Glomerular visceral epithelial cell (primary cell): ENCODE results near the gene BARX1.
"Not testable (repeated sequence)": the region's sequence is repeated elsewhere in the genome, so short reads cannot be mapped to it uniquely, and the experiment has no call there.

Experiments
- DNase-seq: peaks from one replicate; pipeline ENCODE4 v3.0.0-alpha.2; 2016; ENCODE audit errors: extremely low spot score

BARX1 gene

GRCh38 chr9:93951655-93952118, 3.5 kb downstream of the BARX1 start:
- DNase-seq: no peak

- DNase-seq: no peak
Observed at GRCh38 chr9:93950619-93951601, 4.2 kb downstream of the BARX1 start.

- DNase-seq: peak; percentile 65
Observed at GRCh38 chr9:93949694-93950449, 5.3 kb downstream of the BARX1 start.

DNA sequence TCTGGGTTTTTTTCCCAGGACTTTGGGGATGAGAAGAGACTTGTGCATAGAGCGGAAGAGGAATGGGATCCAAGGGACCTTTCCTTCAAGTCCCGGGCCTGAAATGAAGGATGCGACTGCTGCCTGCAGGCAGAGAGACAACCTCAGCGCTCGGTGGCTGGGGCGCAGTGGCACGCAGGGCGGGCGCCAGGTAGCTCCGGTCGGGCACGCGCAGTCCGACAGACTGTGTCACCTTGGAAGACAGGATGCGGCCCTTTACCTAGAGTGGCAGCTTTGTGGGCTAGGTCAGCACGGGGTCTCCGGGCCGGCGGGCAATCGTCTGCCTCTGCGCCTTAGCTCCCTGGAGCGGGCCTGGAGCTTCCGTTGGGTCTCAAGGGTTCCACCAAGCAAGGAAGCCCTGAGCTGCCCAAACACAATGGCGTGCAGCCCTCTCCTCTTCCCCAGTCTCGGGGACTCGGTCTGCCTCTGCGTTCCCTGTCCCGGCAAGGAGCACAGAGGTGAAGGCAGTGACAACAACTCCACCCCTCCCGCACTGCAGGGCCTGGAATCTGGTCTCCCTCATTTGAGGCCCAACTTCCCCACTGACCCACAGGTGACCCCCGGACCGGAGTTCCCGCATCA, 6.0 kb downstream of the BARX1 start:
- DNase-seq: no peak

GRCh38 chr9:93948441-93949072, 6.6 kb downstream of the BARX1 start:
- no peak for DNase-seq

DNA sequence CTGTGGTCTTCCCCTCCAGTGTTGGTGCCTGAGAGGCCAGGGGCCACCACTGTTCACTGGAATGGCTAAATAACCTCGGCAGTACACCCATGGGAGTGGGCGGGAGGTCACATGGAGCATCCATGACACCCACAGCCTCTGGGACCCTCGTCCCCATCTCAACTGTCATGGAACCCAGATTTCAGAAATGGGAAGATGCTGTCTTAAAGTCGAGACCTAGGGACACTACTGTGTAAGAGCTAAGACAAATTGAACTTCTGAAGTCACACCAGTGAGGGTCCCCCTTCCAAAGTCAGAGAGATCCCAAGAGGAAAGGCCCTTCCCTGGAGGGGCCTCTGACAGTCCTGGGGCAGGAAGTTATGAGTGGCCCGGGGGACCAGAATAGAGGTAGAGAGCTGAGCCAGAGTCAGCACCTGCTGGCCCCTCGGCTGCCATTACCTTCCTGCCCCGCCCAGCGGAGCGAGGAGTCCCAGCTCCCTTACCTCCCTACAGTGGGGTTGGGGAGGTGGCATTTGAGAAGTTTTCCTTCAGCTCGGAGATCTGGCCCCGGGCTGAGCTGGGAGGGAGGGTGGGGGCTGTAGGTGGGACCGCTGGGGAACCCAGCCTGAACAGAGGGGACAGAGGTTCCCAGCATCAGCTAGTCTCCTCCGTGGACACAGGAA, 7.6 kb downstream of the BARX1 start:
- DNase-seq: no peak

- DNase-seq: no peak
Observed at GRCh38 chr9:93946338-93946712, 8.8 kb downstream of the BARX1 start.

- DNase-seq: no peak
Observed at GRCh38 chr9:93945400-93946337, 9.5 kb downstream of the BARX1 start.

- DNase-seq: no peak
Observed at GRCh38 chr9:93944011-93944410, 11.1 kb downstream of the BARX1 start.

DNA sequence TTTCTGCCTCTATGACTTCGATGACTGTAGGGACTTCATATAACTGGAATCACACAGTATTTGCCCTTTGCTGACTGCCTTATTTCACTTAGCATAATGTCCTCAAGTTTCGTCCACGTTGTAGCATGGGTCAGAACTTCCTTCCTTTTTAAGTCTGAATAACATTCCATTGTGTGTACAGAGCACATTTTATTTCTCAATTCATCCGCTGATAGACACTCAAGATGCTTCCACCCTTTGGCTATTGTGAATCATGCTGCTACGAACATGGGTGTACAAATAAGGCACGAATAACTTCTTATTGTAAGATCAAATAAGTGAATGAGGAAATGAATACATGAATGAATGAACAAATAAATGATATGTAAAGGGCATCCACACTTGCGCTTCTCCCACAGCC, 13.0 kb downstream of the BARX1 start:
- DNase-seq: no peak

- no peak for DNase-seq
Observed at GRCh38 chr9:93941493-93941892, 13.7 kb downstream of the BARX1 start.

DNA sequence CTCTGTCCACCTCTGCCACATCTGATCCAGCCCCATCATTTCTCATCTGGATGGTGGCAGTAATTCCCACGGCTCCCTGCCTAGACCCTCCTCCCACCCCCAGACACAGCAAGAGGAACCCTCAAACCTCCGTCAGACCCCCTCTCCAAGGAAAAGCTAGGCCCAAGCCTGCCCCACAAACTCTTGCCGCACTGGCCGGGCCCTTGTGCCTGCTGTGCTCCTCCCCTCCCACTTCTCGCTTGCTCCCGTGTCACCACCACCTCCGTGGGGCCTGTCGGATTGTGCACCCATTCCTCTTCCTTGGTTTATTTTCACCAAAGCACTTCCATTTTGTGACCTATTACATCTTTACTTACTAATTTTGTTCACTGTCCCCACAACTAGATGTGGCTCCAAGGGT, 14.2 kb downstream of the BARX1 start:
- no peak for DNase-seq

DNA sequence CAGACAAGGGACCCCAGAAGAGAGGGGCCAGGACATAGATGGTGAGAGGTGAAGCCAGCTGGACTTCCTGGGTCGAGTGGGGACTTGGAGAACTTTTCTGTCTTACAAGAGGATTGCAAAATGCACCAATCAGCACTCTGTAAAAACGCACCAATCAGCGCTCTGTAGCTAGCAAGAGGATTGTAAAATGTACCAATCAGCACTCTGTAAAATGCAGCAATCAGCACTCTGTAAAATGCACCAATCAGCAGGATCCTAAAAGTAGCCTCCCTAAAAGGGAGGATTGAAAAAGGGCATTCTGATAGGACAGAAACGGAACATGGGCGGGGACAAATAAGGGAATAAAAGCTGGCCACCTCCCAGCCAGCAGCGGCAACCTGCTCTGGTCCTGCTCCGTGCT, 15.6 kb downstream of the BARX1 start:
- not testable (repeated sequence) for DNase-seq

DNA sequence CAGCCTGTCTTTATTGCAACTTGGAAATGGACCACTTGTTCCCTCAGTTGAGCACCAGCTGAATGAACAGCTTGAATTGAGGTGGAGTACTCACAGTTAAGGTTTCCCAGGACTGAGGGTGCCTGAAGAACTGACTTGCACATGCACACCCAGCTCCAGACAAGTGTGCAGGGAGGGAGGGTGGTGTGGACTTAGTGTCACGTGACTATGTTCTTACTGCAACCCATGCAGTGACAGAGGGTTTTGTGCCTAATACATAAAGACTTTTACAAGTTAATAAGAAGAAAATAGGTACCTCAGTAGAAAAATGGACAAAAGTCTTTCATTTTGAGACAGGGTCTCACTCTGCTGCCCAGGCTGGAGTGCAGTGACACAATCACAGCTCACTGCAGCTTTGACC, 18.0 kb downstream of the BARX1 start:
- DNase-seq: no peak

- no peak for DNase-seq
Observed at GRCh38 chr9:93931905-93932304, 23.2 kb downstream of the BARX1 start.

GRCh38 chr9:93930070-93930469, 25.1 kb downstream of the BARX1 start:
- no peak for DNase-seq

DNA sequence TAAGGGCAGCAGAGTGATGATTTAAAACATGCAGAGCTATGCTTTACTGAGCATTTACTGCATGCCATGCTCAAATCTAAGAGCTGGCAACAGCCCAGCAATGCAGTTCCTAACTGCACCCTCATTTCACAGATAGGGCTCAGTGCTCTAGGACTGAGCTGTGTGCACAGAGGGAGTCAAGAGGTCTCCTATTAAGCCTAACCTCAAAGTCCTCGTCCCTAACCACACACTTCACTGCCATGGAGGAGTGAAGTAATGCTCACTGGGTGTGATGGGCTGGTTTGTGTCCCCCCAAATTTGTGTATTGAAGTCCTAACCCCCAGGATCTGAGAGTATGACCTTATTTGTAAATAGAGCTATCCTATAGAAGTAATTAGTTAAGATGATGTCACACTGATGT, 25.9 kb downstream of the BARX1 start:
- DNase-seq: no peak

DNA sequence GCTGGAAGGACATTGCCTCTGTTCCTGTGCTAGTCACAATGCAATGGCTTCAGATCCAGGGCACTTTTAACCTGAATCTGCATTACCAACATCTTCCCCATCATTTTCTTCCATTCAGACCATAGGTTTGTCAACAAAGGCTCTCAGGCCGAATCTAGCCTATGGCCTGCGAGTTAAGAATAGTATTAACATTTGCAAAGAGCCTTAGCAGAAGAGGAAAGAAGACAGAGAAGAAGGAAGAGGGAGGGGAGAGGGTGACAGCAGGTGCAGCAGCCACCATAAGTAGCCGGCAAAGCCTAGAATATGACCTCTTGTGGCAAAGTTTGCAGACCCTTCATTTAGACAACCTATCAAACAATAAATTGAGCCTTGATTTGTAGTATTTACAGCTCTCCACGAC, 32.6 kb downstream of the BARX1 start:
- no peak for DNase-seq

- no peak for DNase-seq
Observed at GRCh38 chr9:93920131-93920800, 34.9 kb downstream of the BARX1 start.

DNA sequence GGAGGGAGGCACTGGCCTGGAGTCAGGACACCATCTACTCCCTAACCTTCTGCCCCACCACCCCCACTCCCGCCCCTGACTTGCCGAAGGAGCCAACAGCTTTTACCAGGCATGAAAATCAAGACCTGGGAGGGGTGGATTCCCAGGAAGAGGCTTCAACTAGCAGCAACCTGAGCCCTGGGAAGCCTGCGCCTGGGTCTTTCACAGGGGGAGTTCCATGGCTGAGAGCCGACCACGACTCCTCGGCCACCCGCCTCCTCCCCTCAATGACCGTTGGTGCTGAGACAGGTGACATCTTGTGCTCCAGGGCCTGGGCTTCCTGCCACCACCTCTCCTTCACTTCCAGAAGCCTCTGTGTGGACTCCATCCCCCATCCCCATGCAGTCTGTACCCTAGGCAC, 37.1 kb downstream of the BARX1 start:
- no peak for DNase-seq
